ENCODE data around the gene SH3D21. TPM values are rescaled to one million over a fixed set of nuclear protein-coding genes. Genes with fewer than 3 reads are reported as not detected.

Gene SH3D21
- total and polyA plus RNA-seq, 2 of the 8 experiments (the other 6 are each of a cell fraction or from before 2014, with no cell fraction given), result 3.4 to 8.6 TPM

DNA sequence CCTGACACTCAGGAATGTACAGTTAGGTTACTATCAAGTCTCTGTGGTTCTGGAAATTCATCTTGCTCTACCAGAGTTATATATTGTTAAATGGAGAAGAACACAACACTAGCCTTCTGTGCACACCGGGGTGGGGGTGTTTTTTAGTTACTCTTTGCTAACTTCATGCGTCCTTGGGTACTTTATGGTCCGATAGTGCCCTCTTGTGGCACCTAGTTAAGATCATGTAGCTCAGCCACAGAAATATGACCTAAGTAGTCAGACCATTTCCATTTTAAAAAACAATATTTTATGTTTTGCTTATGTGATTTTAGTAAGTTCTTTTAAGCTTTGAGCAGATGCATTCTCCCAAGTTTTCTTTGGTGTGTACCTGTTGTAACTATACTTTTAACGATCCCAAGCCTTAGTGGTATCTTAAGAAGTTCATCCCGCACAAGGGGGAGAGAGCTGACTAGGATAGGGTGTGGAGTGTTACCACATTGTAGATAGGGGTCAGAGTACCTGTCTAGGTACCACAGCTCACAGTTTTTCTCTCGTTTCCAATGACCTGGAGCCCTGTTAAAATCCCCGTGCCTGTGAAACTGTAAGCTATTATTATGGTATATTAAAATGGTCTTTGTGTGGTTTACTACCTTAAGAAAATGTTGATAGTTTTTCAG, 20.6 kb upstream of the SH3D21 start (continued):
- no peak for TF ChIP-seq RNF2 (IDR thresholded peaks at IDR 0.05; ENCODE audit: borderline replicate concordance, low read depth, low read length, missing control alignments, poor library complexity, severe bottlenecking)
- TF ChIP-seq RAD21 (IDR thresholded peaks at IDR 0.05 in 1 of 2, conservative IDR thresholded peaks at IDR 0.05 in 1 of 2; ENCODE audit: low read depth in 2 of 2, low read length in 2 of 2), result peak; percentile 78 to 81
- TF ChIP-seq JUN (IDR thresholded peaks at IDR 0.05; ENCODE audit: low read depth, low read length), result no peak
- TF ChIP-seq CHD2 (IDR thresholded peaks at IDR 0.05; ENCODE audit: low read length), result no peak
- TF ChIP-seq GTF2F1 (IDR thresholded peaks at IDR 0.05; ENCODE audit: borderline replicate concordance, low read depth, low read length), result no peak
- TF ChIP-seq SIX5 (IDR thresholded peaks at IDR 0.05; ENCODE audit: low read depth, low read length), result no peak
- TF ChIP-seq, protein P1, sequence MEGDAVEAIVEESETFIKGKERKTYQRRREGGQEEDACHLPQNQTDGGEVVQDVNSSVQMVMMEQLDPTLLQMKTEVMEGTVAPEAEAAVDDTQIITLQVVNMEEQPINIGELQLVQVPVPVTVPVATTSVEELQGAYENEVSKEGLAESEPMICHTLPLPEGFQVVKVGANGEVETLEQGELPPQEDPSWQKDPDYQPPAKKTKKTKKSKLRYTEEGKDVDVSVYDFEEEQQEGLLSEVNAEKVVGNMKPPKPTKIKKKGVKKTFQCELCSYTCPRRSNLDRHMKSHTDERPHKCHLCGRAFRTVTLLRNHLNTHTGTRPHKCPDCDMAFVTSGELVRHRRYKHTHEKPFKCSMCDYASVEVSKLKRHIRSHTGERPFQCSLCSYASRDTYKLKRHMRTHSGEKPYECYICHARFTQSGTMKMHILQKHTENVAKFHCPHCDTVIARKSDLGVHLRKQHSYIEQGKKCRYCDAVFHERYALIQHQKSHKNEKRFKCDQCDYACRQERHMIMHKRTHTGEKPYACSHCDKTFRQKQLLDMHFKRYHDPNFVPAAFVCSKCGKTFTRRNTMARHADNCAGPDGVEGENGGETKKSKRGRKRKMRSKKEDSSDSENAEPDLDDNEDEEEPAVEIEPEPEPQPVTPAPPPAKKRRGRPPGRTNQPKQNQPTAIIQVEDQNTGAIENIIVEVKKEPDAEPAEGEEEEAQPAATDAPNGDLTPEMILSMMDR (IDR thresholded peaks at IDR 0.05; ENCODE audit: control extremely low read depth in 1 of 3, insufficient read depth in 1 of 3, low read depth in 1 of 3, low read length in 3 of 3), result peak in 2 of 3 experiments; percentile 66 to 67; a peak in 3 of 4 replicates
- TF ChIP-seq GABPA (IDR thresholded peaks at IDR 0.05; ENCODE audit: borderline replicate concordance, insufficient read depth, low read length), result no peak
- no peak for TF ChIP-seq FOSL1 (IDR thresholded peaks at IDR 0.05; ENCODE audit: insufficient read depth, low read depth, low read length)
